AG09309 (cell line): Measurements from ENCODE around the gene SOX14.

ENCODE experiments used
- DNase-seq: peaks from one replicate; pipeline ENCODE4 v3.0.0-alpha.2; 2010; ENCODE audit warnings: low read depth
- H3K4me3 ChIP-seq: 2 replicates; pipeline ENCODE4 v1.5.1; 2011; ENCODE audit warnings: mild to moderate bottlenecking, low read depth, low read length, moderate library complexity; ENCODE audit not compliant: control insufficient read depth
- TF ChIP-seq, protein P1 (sequence below): IDR thresholded peaks from 2 replicates; pipeline ENCODE4 v1.5.1; 2011; ENCODE audit warnings: mild to moderate bottlenecking, low read depth, low read length, inconsistent platforms; ENCODE audit not compliant: insufficient read depth, control insufficient read depth; ENCODE audit errors: missing control alignments

Gene SOX14

DNA sequence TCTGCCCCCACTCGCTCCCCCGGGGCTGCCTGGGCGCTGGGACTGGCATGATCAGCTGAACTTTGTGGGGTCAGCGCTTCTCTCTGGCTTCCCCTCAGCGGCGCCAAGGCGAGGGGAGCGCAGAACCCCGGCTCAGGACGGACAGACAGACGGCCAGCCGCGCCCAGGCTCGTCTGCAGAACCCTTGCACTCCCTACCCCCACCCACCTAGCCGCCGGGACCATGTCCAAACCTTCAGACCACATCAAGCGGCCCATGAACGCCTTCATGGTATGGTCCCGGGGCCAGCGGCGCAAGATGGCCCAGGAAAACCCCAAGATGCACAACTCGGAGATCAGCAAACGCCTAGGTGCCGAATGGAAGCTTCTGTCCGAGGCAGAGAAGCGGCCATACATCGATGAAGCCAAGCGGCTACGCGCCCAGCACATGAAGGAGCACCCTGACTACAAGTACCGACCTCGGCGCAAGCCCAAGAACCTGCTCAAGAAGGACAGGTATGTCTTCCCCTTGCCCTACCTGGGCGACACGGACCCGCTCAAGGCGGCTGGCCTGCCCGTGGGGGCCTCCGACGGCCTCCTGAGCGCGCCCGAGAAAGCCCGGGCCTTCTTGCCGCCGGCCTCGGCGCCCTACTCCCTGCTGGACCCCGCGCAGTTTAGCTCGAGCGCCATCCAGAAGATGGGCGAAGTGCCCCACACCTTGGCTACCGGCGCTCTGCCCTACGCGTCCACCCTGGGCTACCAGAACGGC lies 621 bp downstream of the SOX14 start:
- no peak overlapping the region for H3K4me3 ChIP-seq
- no peak for DNase-seq
- TF ChIP-seq, protein P1, sequence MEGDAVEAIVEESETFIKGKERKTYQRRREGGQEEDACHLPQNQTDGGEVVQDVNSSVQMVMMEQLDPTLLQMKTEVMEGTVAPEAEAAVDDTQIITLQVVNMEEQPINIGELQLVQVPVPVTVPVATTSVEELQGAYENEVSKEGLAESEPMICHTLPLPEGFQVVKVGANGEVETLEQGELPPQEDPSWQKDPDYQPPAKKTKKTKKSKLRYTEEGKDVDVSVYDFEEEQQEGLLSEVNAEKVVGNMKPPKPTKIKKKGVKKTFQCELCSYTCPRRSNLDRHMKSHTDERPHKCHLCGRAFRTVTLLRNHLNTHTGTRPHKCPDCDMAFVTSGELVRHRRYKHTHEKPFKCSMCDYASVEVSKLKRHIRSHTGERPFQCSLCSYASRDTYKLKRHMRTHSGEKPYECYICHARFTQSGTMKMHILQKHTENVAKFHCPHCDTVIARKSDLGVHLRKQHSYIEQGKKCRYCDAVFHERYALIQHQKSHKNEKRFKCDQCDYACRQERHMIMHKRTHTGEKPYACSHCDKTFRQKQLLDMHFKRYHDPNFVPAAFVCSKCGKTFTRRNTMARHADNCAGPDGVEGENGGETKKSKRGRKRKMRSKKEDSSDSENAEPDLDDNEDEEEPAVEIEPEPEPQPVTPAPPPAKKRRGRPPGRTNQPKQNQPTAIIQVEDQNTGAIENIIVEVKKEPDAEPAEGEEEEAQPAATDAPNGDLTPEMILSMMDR, result no peak

- TF ChIP-seq, protein P1, result no peak
- no peak for DNase-seq
- no peak overlapping the region for H3K4me3 ChIP-seq
These were observed 1.4 kb downstream of the SOX14 start for GRCh38 chr3:137765310-137766033.

- no peak for DNase-seq
- no peak overlapping the region for H3K4me3 ChIP-seq
- TF ChIP-seq, protein P1, result no peak
These were observed 2.1 kb downstream of the SOX14 start for GRCh38 chr3:137766041-137766875.

DNA sequence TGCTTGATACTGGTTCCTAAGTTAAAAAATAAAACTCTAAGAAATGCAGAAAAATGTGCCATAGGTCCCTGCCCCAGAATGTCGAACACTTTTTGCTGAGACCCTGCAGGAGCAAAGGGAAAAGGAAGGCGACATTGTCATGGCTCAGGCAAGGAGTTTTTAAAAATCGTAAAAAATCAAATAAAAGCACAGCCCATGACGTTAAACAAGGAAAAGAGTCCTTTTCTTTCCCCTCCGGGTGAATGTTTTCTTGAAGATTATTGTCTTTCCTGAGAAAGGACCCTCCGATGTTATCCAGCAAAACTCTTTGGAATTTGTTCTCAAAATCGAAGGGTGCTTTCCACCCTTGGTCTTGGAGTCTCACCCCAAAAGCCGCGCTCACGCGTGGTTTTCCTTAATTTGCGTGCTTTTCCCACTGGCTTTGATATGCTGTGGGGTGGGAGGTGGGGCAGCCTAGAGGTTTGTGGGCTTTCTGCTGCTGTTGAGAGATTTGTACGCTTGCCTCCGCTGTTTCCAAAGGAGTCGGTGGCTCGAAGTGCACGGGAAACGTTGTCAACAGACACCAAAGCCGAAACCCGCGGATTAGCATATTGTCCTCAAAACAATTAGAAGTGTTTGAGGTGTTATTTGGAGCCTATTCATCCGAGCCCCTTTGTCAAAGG lies 2.9 kb downstream of the SOX14 start:
- no peak overlapping the region for H3K4me3 ChIP-seq
- TF ChIP-seq, protein P1, result no peak
- DNase-seq, result no peak

GRCh38 chr3:137767538-137768360 lies 3.6 kb downstream of the SOX14 start:
- TF ChIP-seq, protein P1, result no peak
- DNase-seq, result no peak
- peak overlapping the region; percentile 39 for H3K4me3 ChIP-seq
